HG02970 (cell line): ENCODE results near the gene EZH1.
A peak's percentile ranks its signal among the peaks of the same experiment; 100 is the strongest.
"Not testable (repeated sequence)": the region's sequence is repeated elsewhere in the genome, so short reads cannot be mapped to it uniquely, and the experiment has no call there.

ENCODE experiments used
- ATAC-seq: cut with Tn5 transposase; IDR thresholded peaks from one replicate; pipeline ENCODE4 v1.9.1; 2021; ENCODE audit warnings: mild to moderate bottlenecking, moderate library complexity, moderate number of reproducible peaks; ENCODE audit not compliant: unreplicated experiment, low FRiP score

Gene EZH1

GRCh38 chr17:42773290-42774035 lies 28.6 kb upstream of the EZH1 start, which contains the start of gene VPS25:
TSS of gene VPS25 (plus strand) at chr17:42773449. CDS start at chr17:42773476, 27 bp downstream.
- ATAC-seq = peak; percentile 76

- no peak for ATAC-seq
Observed at GRCh38 chr17:42772945-42773289, 28.1 kb upstream of the EZH1 start.

DNA sequence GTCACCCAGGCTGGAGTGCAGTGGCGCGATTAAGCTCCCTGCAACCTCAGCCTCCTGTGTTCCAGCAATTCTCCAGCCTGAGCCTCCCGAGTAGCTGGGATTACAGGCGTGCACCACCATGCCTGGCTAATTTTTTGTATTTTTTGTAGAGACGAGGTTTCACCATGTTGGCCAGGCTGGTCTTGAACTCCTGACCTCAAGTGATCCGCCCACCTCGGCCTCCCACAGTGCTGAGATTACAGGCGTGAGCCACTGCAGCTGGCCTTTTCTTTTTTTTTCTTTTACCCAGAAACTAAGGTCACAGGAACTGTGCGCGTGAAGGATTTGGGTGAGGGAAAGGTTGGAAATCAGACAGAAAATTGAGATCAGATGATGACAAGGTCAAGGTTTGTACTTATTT lies 25.1 kb upstream of the EZH1 start:
- not testable (repeated sequence) for ATAC-seq

- not testable (repeated sequence) for ATAC-seq
Observed at GRCh38 chr17:42768006-42768405, 23.2 kb upstream of the EZH1 start.

DNA sequence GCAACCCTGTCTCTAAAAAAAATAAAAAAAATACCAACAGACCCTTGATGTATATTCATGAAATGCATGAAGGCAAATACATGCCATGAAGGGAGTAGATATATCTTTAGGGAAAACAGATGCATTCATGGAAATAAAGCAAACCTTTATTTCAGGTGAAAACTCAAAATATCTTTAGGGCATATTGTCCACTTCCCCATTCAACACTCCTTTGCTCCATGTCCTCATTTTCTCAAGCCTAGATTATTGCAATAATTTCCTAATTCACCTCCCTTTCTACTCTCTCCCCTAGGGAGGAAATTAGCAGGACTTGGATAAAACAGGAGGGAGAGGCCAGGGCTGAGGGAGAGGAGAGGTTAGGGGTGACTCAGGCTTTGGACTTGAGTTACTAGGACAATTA lies 22.7 kb upstream of the EZH1 start:
- no peak for ATAC-seq

DNA sequence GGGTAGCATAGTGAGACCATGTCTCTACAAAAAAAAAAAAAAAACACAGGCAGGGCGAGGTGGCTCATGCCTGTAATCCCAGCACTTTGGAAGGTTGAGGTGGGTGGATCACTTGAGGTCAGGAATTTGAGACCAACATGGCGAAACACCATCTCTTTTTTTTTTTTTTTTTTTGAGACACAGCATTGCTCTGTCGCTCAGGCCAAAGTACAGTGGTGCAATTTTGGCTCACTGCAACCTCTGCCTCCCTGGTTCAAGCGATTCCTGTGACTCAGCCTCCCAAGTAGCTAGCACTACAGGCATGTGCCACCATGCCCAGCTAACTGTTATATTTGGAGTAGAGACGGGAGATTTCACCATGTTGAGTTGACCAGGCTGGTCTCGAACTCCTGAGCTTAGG lies 21.3 kb upstream of the EZH1 start:
- no peak for ATAC-seq

DNA sequence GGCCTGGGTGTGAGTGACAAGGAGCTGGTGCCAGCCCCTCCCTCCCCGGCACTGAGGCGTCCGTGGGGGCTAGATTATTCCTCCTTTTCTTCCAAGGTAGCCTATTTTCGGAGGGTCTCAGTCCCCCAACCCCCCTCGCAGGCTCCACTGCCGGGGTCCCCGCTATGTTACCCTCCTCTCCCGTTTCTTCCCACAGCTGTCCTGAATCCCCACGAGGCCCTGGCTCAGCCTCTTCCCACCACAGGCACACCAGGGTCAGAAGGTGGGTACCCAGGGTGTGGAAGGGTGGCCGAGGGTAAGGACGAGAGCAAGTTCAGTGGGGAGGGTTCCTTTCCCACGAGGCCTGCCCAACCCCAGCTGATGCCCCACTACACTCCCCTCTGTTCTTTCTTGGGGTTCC lies 16.8 kb upstream of the EZH1 start:
- ATAC-seq = no peak

DNA sequence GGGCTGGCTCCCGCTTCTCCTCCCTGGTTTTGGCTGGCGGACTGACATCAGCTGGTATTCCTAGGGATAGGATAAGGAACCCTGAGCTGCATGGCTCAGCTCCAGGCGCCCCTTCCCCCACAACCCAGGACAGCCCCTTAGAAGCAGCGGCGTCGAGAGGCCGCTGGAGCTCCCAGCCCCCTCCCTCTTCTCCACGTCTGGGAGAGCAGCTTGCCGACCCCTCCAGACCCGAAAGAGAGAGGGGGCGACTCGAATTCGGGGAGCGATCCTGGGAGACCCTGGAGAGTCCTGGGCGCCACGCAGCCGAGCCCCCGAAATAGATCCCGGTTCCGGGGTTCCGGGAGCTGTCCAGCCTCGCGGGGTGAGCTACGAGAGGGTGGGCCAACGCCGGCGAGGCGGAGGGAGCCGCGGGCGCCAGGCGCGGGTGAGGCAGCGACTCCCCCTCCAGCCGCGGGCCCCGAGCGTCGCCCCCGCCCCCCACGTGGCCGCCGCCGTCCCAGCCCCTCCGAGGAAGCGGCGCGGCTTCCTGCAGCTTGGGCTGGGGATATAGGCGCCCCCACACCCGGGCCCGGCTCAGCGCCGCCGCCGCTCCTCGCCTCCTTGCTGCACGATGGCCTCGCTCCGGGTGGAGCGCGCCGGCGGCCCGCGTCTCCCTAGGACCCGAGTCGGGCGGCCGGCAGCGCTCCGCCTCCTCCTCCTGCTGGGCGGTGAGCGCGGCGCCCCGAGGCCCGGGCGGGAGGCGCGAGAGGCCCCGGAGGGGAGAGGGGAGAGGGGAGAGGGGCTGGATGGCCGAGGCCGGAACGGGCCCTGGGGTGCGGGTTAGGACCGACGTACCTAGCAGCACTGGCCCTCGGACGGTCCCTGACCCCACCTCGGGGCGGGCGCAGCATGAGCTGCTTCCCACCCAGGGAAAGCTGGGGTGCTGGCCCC lies 16.1 kb upstream of the EZH1 start, which contains the start of gene RAMP2:
Gene RAMP2 (plus strand): TSS at position 576 of the 930 bp plus-strand sequence. CDS start 35 bp downstream, at position 611.
- ATAC-seq = no peak

GRCh38 chr17:42759982-42760651 lies 15.3 kb upstream of the EZH1 start:
- no peak for ATAC-seq

DNA sequence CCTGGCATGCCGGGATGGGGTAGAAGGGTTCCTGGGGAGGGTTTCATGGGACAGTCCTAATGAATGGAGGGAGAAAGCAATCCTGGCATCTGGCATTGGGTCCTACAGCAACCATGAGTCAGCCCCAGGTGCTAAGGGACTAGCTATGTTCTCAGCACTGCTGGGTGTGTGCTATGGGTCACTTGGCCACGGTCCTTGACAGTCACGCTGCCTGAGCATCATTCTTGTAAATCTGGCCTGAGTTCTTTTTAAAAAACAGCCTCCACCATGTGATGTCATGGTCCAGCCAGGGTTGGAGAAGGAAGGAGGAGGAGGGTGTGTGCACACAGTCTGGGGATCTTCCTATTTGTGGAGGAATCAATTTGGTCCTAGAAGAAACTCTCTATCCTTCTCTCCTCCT lies 9.9 kb upstream of the EZH1 start:
- ATAC-seq = no peak

DNA sequence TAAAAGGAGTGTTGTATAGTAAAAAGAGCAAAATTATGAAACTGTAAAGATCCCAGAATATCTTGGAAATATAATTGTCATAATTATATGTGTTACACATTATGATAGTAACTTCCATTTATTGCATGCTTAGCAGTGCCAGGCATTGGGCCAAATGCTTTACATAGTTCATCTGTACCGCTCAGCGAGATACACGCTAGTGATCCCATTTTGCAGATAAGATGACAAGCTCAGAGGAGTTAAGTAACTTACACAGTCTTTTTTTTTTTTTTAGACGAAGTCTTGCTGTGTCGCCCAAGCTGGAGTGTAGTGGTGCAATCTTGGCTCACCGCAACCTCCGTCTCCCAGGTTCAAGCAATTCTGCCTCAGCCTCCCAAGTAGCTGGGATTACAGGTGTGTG lies 6.8 kb upstream of the EZH1 start:
- ATAC-seq = no peak

DNA sequence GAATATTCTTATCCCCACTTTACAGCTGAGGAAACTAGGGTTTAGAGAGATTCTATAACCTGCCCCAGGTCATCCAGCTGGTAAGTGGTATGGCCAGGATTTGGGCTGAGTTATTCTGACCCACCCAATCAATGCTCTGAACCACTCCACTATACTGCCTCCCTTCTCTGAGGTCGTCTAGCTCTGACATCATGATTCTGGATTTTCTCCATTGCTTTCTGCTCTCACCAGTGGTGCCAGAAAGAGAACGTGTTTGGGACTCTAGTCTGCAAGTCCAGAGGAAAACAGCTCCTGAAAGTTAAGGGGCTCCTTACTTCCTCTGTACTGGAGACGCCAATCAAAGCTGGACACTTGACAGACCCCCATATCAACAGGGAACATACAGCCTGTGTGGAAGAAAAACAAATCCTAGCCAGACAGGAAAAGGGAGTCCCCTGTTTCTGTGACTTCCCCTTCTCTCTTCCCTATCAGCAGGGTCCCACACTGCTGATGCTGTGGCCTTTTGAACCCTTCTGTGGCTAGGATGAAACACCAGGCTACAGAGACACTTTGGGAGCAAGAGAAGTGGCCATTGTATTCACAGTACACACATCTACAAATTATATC lies 6.0 kb upstream of the EZH1 start:
- ATAC-seq = no peak

- ATAC-seq = no peak
Observed at GRCh38 chr17:42748908-42749798, 4.3 kb upstream of the EZH1 start.

DNA sequence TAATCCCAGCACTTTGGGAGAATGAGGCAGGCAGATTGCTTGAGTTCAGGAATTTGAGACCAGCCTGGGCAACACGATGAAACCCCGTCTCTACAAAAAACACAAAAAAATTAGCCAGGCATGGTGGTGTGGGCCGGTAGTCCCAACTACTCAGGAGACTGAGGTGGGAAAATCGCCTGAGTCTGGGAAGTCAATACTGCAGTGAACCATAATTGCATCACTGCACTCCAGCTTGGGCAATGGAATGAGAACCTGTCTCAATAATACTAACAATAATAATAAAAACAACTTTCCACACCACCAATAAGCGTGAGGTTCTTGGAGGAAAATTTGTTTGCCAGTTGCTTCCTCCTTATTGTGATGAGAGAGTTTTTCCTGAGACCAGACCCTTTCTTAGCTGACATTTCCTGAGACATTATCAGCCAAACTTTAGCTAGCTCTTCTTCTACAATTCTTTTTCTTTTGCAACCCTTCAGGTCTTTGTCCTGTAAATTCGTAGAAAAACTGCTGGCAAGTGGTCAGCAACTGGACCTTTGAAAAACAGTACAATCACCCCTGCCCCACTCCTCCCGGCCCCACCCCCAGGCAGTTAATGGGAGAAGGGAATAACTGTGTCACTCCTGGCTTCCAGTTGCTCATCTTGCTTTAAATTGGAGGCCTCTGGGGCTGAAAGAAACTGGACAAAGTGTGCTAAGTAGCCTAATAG lies 3.5 kb upstream of the EZH1 start:
- ATAC-seq = no peak

DNA sequence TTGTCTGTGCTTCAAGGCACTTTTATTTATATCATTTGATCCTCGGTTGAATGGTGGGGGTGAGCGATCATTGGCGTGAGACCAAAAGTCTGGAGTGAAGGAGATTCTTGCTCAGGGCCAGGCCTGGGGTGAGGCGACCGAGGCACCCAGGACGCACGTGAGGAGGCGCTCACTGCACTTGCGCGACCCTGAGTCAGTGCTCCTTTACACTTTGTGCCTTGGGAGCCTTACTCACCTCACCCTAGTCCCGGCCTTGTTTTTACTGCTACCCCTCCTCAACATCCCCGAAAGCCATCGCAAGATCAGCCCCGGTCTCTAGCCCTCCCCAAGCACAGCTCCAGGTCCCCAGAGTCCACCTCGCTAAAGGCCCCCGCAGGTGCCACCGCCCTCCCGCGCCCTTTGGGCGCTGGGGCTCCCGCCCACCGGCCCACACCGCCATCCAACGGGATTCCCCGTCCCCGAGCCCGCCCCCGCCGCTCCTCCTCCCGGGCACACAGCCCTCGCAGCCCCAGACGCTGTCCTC lies 496 bp downstream of the EZH1 start:
- ATAC-seq = peak; percentile 41

DNA sequence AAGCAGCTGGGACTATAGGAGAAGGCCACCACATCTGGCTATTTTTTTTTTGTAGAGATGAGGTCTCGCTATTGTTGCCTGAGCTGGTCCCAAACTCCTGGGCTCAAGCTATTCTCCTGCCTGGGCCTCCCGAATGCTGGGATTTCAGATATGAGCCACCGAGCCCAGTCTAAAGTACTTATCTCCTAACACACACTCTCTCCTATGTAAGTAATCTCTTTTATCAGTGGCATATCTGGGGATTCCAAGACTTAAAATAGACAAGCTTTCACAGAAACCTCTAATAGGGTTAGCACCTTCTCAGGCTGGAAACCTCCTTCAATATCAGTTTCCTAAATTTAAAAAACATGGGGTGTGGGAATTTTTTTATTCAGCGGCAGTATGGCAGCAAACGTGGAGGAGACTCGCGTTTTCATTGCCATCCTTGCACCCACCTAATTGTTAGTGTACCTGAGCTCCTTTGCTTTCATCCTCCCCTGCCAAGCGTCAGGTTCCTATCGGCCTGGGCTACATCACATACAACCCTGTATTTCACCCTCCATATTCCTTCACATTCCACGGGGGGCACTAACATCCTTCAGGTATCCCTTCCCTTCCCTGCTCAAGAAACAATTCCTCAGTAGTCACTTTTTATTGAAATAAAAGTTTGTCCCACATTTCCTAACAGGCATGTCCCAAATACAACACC lies 1.1 kb downstream of the EZH1 start:
- no peak for ATAC-seq

- ATAC-seq = not testable (repeated sequence)
Observed at GRCh38 chr17:42742916-42743315, 1.9 kb downstream of the EZH1 start.

DNA sequence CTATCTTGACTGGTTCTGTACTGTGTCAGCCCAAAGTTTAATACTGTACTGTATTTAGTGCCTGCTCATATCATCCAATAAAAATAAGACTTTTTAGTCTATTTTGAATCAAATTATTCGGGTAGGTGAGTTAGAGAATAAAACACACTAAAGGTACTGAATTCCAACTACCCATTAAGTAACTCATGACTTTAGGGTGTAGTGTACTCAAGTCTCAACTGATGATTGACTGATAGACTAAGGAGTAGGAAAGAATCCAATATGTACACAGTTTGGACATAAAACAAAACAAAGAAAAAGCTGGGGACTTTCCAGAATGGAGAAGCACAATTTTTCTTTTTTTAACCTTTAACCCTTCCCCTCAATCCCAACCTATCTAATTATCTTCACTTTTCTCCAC lies 4.1 kb downstream of the EZH1 start:
- no peak for ATAC-seq
